H1 (cell line): ENCODE data around the gene FRRS1L. TPM values are rescaled to one million over a fixed set of nuclear protein-coding genes. Genes with fewer than 3 reads are reported as not detected.
A peak's percentile ranks its signal among the peaks of the same experiment; 100 is the strongest.

Experiments used
- CTCF ChIA-PET: fragments of 300-600 bp; sonication (Branson Sonifier 250); formaldehyde crosslinking; loops from one replicate; lab custom pipeline; 2021; ENCODE audit not compliant: partially characterized antibody; lab: Charles Lee
- POLR2A ChIA-PET: fragments of 300-600 bp; sonication (Branson Sonifier 250); formaldehyde crosslinking; loops from one replicate; lab custom pipeline; 2021; ENCODE audit warnings: inconsistent platforms; ENCODE audit not compliant: partially characterized antibody; lab: Charles Lee
- DNase-seq, 2 experiments: peaks; one replicate each; pipeline versions ENCODE4 v3.0.0 to v3.0.0-alpha.2; 2010 to 2022; ENCODE audit warnings: low spot score in 2 of 2, low read depth in 1 of 2, mixed read lengths in 1 of 2
- FAIRE-seq: peaks from 2 replicates; lab custom pipeline; 2011; peaks lifted over from hg19 to GRCh38; lab: Jason Lieb, UNC
- H2AFZ ChIP-seq: 2 replicates; pipeline ENCODE4 v1.8.1; 2012; ENCODE audit warnings: low read length, inconsistent platforms
- H2AK5ac ChIP-seq: 2 replicates; pipeline ENCODE4 v1.6.1; 2013; ENCODE audit warnings: low read depth, low read length
- H2BK120ac ChIP-seq: replicated peaks from 2 replicates; pipeline ENCODE3; 2013; ENCODE audit warnings: low read depth, low read length, inconsistent platforms
- H2BK12ac ChIP-seq: 2 replicates; pipeline ENCODE4 v1.6.1; 2013; ENCODE audit warnings: low read depth, low read length
- H2BK15ac ChIP-seq: 2 replicates; pipeline ENCODE4 v1.6.1; 2013; ENCODE audit warnings: low read length
- H2BK20ac ChIP-seq: 2 replicates; pipeline ENCODE4 v1.6.1; 2013; ENCODE audit warnings: low read length
- H2BK5ac ChIP-seq: 2 replicates; pipeline ENCODE4 v1.6.1; 2013; ENCODE audit warnings: low read depth, low read length
- H3K14ac ChIP-seq: 2 replicates; pipeline ENCODE4 v1.6.1; 2013; ENCODE audit warnings: inconsistent platforms; ENCODE audit not compliant: insufficient read length
- H3K18ac ChIP-seq: 2 replicates; pipeline ENCODE4 v1.6.1; 2013; ENCODE audit warnings: low read length; ENCODE audit errors: extremely low read depth
- H3K23ac ChIP-seq: 2 replicates; pipeline ENCODE4 v1.6.1; 2013; ENCODE audit warnings: inconsistent platforms; ENCODE audit not compliant: insufficient read length
- H3K23me2 ChIP-seq: 2 replicates; pipeline ENCODE4 v1.6.1; 2013; ENCODE audit warnings: low read depth, low read length
- H3K27ac ChIP-seq: 2 replicates; pipeline ENCODE4 v1.6.1; 2011; ENCODE audit warnings: low read depth, low read length, inconsistent platforms
- H3K27me3 ChIP-seq, 4 experiments: replicated peaks in 1 of 4; 1 replicate in 1 of 4; 2 replicates in 3 of 4; pipeline versions ENCODE4 v1.6.1 to v1.8.1; 2011 to 2013; ENCODE audit warnings: low read length in 3 of 4, mild to moderate bottlenecking in 3 of 4, inconsistent platforms in 2 of 4, mixed read lengths in 2 of 4, moderate library complexity in 1 of 4; ENCODE audit not compliant: control insufficient read depth in 3 of 4, insufficient read depth in 3 of 4; ENCODE audit errors: extremely low read depth in 1 of 4
- H3K36me3 ChIP-seq, 4 experiments: 2 replicates each; pipeline versions ENCODE4 v1.6.1 to v1.8.1; 2011 to 2013; ENCODE audit warnings: mild to moderate bottlenecking in 4 of 4, low read length in 3 of 4, moderate library complexity in 2 of 4, control low read depth in 1 of 4, inconsistent platforms in 1 of 4; ENCODE audit not compliant: insufficient read depth in 4 of 4, control insufficient read depth in 2 of 4
- H3K4ac ChIP-seq: replicated peaks from 2 replicates; pipeline ENCODE3; 2013; ENCODE audit warnings: low read length, low read depth, mixed read lengths, inconsistent platforms; ENCODE audit not compliant: insufficient read length
- H3K4me1 ChIP-seq, 4 experiments: replicated peaks in 1 of 4; 1 replicate in 1 of 4; 2 replicates in 3 of 4; pipeline versions ENCODE4 v1.6.1 to v1.8.1; 2011 to 2013; ENCODE audit warnings: low read length in 3 of 4, inconsistent platforms in 2 of 4, mixed read lengths in 1 of 4; ENCODE audit not compliant: insufficient read depth in 4 of 4, control insufficient read depth in 3 of 4
- H3K4me2 ChIP-seq, 2 experiments: 2 replicates each; pipeline versions ENCODE4 v1.6.1 to v1.8.1; 2011 to 2013; ENCODE audit warnings: low read depth in 2 of 2, low read length in 2 of 2, control low read depth in 1 of 2, inconsistent platforms in 1 of 2, mild to moderate bottlenecking in 1 of 2; ENCODE audit not compliant: insufficient read depth in 1 of 2
- H3K4me3 ChIP-seq, 4 experiments: fragments of 200-600, 300-600 bp in 1 of 4; sonication (generic), shearing (Covaris generic), sonication (Bioruptor Twin) in 1 of 4; 2 replicates each; pipeline versions ENCODE4 v1.5.1 to v1.8.1; 2011 to 2016; ENCODE audit warnings: low read length in 4 of 4, low read depth in 3 of 4, control low read depth in 2 of 4, inconsistent platforms in 2 of 4, mild to moderate bottlenecking in 2 of 4, mixed read lengths in 1 of 4, moderate library complexity in 1 of 4; ENCODE audit not compliant: insufficient read depth in 2 of 4; ENCODE audit errors: extremely low read depth in 1 of 4
- H3K56ac ChIP-seq: replicated peaks from 2 replicates; pipeline ENCODE3; 2013; ENCODE audit warnings: low read depth, mild to moderate bottlenecking, mixed read lengths, low read length, inconsistent platforms; ENCODE audit not compliant: insufficient read length
- H3K79me1 ChIP-seq: 2 replicates; pipeline ENCODE4 v1.6.1; 2013; ENCODE audit warnings: low read depth, low read length, control low read depth
- H3K79me2 ChIP-seq, 2 experiments: 2 replicates each; pipeline versions ENCODE4 v1.6.1 to v1.8.1; 2012 to 2013; ENCODE audit warnings: low read length in 2 of 2, mild to moderate bottlenecking in 2 of 2, inconsistent platforms in 1 of 2; ENCODE audit not compliant: insufficient read depth in 2 of 2, control insufficient read depth in 1 of 2
- H3K9ac ChIP-seq, 4 experiments: replicated peaks in 1 of 4; 1 replicate in 1 of 4; 2 replicates in 3 of 4; pipeline versions ENCODE4 v1.6.1 to v1.8.1; 2011 to 2013; ENCODE audit warnings: low read depth in 3 of 4, low read length in 3 of 4, control low read depth in 2 of 4, mild to moderate bottlenecking in 2 of 4, moderate library complexity in 2 of 4, inconsistent platforms in 1 of 4; ENCODE audit errors: extremely low read depth in 1 of 4
- H3K9me3 ChIP-seq, 2 experiments: 2 replicates each; pipeline versions ENCODE4 v1.6.1 to v1.8.1; 2012 to 2013; ENCODE audit warnings: mild to moderate bottlenecking in 2 of 2, moderate library complexity in 2 of 2, control low read depth in 1 of 2, inconsistent platforms in 1 of 2, low read depth in 1 of 2, low read length in 1 of 2, mixed read lengths in 1 of 2; ENCODE audit not compliant: insufficient read depth in 2 of 2
- H4K20me1 ChIP-seq, 2 experiments: replicated peaks in 1 of 2; 2 replicates each; pipeline versions ENCODE3 to v1.8.1; 2011 to 2013; ENCODE audit warnings: inconsistent platforms in 2 of 2, low read length in 2 of 2, mild to moderate bottlenecking in 1 of 2; ENCODE audit not compliant: insufficient read depth in 2 of 2, control insufficient read depth in 1 of 2
- H4K5ac ChIP-seq: 2 replicates; pipeline ENCODE4 v1.6.1; 2013; ENCODE audit warnings: low read length, low read depth, mixed read lengths, inconsistent platforms; ENCODE audit not compliant: insufficient read length
- H4K8ac ChIP-seq: 2 replicates; pipeline ENCODE4 v1.8.0; 2013; ENCODE audit warnings: mild to moderate bottlenecking, moderate library complexity, low read length, inconsistent platforms; ENCODE audit not compliant: insufficient read depth; ENCODE audit errors: extremely low read depth
- H4K91ac ChIP-seq: replicated peaks from 2 replicates; pipeline ENCODE3; 2013; ENCODE audit warnings: low read length, mixed read lengths, inconsistent platforms; ENCODE audit not compliant: insufficient read length
- KDM5A ChIP-seq: fragments of 200-600 bp; IDR thresholded peaks from 2 replicates; pipeline ENCODE4 v1.7.1; 2012; ENCODE audit warnings: mild to moderate bottlenecking, low read length, inconsistent platforms, mixed read lengths
- NANOG ChIP-seq: IDR thresholded peaks from 2 replicates; pipeline ENCODE4 v1.6.1; 2011; ENCODE audit warnings: low read length, low read depth, mild to moderate bottlenecking, inconsistent platforms; ENCODE audit not compliant: insufficient read depth, poor library complexity, severe bottlenecking
- SIN3A ChIP-seq, 2 experiments: IDR thresholded peaks in 1 of 2; conservative IDR thresholded peaks in 1 of 2; 2 replicates each; pipeline ENCODE4 v1.6.1; 2011 to 2012; ENCODE audit warnings: low read length in 2 of 2, improper control_type of control experiment in 1 of 2, low read depth in 1 of 2, mild to moderate bottlenecking in 1 of 2
- SIX5 ChIP-seq: IDR thresholded peaks from 2 replicates; pipeline ENCODE4 v1.6.1; 2011; ENCODE audit warnings: mild to moderate bottlenecking, low read depth, low read length
- TEAD4 ChIP-seq: IDR thresholded peaks from 2 replicates; pipeline ENCODE4 v1.6.1; 2012; ENCODE audit warnings: low read depth, low read length, inconsistent platforms, mixed read lengths
- WGBS, 2 experiments: shearing (Covaris generic) in 1 of 2; methylation state at CpG; one replicate each; pipeline versions ENCODE4 v1.1.6 to v1.1.7; 2013 to 2015; ENCODE audit warnings: low lambda C conversion rate in 2 of 2, mixed read lengths in 2 of 2, inconsistent platforms in 1 of 2, low coverage in 1 of 2, missing lambda C conversion rate in 1 of 2; ENCODE audit not compliant: insufficient replicate concordance in 2 of 2, insufficient coverage in 1 of 2, insufficient read length in 1 of 2; ENCODE audit errors: extremely low coverage in 1 of 2, missing lambda C conversion rate in 1 of 2; 5-methylcytosine and 5-hydroxymethylcytosine counted together
- polyA plus RNA-seq, 7 experiments: library from polyadenylated mRNA; depleted of rRNA in 3 of 7; stranded (reverse) in 5 of 7; unstranded in 2 of 7; fragments of >200 nt in 5 of 7; fragments of 200-250 nt in 2 of 7; gene quantifications; 1 replicate in 5 of 7; 2 replicates in 1 of 7; 4 replicates in 1 of 7; pipeline versions ENCODE4 v1.2.1 to v1.2.3, GENCODE V29; 2011 to 2013; ENCODE audit warnings: missing spikeins in 2 of 7, mixed read lengths in 2 of 7
- total RNA-seq: library from RNA; stranded (reverse); fragmentation: NEBNext Ultra II Directional; extraction: Animal tissue kit (Norgen Biotek cat#: 25700); gene quantifications from 2 replicates; pipeline ENCODE4 v1.2.1, GENCODE V29; 2021

The FRRS1L gene
- total and polyA plus RNA-seq, 2 of the 8 experiments (the other 6 are each of a cell fraction or from before 2014, with no cell fraction given) = 1.0 to 2.2 TPM

DNA sequence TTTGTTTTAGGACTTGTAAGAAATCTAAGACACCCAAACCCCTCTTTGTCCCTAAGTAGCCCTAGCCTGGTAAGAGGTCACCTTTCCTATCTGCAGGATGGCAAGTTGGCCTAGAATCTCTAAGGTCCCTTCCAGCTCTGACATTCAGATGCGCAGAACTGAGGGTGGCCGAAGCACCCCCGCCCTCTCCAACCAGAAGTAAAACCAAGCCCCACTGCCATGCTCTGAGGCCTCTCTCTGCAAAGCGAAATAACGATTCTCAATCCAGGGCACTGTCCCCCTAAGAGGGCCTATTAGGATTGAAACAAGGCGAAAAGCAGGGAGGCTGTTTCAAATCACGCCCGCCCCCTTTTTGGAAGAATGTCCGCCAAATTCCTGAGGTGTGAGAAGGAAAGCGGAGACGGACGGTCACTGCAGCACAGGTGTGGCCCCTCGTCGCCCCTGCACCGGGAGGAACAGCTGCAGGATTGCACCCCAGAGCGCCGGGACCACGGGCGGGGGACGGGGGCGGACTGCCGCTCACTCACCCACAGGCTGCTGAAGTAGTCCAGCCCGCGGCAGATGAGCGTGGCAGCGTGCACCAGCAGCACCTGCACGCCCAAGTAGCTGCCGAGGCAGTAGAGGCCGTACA is 48.1 kb downstream of the FRRS1L start:
- Histone ChIP-seq H2BK12ac (no peak overlapping the region), H2BK5ac (peak overlapping the region; percentile 57; the same call in 1 of the 2 replicates), H3K4me1 (peaks cover 7 to 16% (median 15%) of the 10 kb centered on the region in 4 experiments), H2AFZ (no peak overlapping the region), H2BK20ac (no peak overlapping the region), H3K27ac (peak overlapping the region; percentile 84; the same call in 1 of the 2 replicates), H3K18ac (peak overlapping the region; percentile 63; the same call in 1 of the 2 replicates), H3K4me2 (peak overlapping the region; percentile 94 to 97), H3K79me2 (peaks cover 37 to 57% of the 10 kb centered on the region in 2 experiments), H3K36me3 (no peaks in the 10 kb centered on the region; a peak in 1 of 8 replicates), H3K23ac (no peak overlapping the region), H3K9me3 (no peaks in the 10 kb centered on the region), H3K9ac (peak overlapping the region; percentile 85 to 98 (median 88)), H3K4me3 (peak overlapping the region; percentile 65 to 91 (median 82)), H3K27me3 (no peaks in the 10 kb centered on the region), H2BK15ac (no peak overlapping the region), H4K8ac (peak overlapping the region; percentile 76; the same call in 1 of the 2 replicates), H3K79me1 (peaks cover 9% of the 10 kb centered on the region), H2BK120ac (no peak overlapping the region), H3K23me2 (peaks cover 10% of the 10 kb centered on the region), H3K56ac (no peak overlapping the region), H3K4ac (no peak overlapping the region), H4K5ac (no peak overlapping the region), H3K14ac (no peak overlapping the region), H4K20me1 (peaks cover 13 to 21% of the 10 kb centered on the region in 2 experiments), H4K91ac (no peak overlapping the region), H2AK5ac (no peak overlapping the region)
- TF ChIP-seq NANOG (no peak), TEAD4 (peak; percentile 61; the same call in 1 of the 2 replicates), SIN3A (conservative IDR thresholded peaks at IDR 0.05 in 1 of 2, IDR thresholded peaks at IDR 0.05 in 1 of 2; ENCODE audit: low read depth in 1 of 2, low read length in 2 of 2) (peak; percentile 64 to 78; a peak in 1 of 4 replicates), SIX5 (no peak), KDM5A (no peak)
- WGBS, 2 experiments = 2% methylated on average over 22 of the region's 29 CpGs; no CpG with 5 or more reads in 1 of the 2 experiments
- ChIA-PET POLR2A (interaction anchor here (0.8 to 2.5 kb wide), 16 partner anchors 8 to 200 kb away, joined by 3 to 22 read pairs (median 4); no protein-coding TSS in a partner anchor), CTCF (interaction anchor here (0.8 to 2.6 kb wide), 8 partner anchors 9 to 292 kb away, joined by 3 to 8 read pairs (median 4); no protein-coding TSS in a partner anchor)
- DNase-seq (peak in 1 of 2 experiments; percentile 58), FAIRE-seq (no peak)
